ENCODE results near the gene TBC1D22A.

DNA sequence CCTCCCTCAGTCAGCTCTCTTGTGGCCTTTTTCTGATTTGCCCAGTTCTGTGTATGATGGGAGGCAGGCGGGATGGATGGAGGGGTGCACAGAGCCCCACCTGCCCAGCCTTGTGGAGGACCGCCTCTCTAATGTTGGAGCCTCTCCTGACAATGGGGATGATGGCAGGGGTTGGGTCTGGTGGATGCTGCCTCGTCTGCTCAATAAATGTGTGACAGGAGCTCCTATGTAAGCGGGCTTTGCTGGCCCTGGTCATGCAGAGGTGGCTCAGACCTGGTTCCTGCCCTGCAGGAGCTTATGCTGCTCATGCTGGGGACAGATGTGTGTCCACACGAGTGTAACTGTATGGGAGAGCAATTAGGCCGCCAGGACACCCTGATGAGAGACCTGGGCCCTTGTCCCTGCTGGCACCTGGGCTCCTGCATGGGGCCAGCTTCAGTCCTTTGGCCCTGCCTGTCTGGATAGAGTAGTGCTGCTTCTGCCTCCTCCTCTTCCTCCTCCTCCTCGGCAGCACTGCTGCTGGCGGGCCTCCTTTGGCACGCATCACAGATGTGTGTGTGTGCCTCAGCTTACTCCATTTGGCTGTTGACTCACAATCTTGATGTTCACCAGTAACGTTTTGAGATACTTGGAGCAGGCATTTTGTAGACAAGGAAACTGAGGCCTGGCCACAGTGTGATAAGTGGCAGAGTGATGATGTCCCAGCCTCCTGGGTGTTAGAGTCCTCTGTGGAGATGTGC is 131.0 kb downstream of the TBC1D22A start:
- no peak for TF ChIP-seq SP2 (IDR thresholded peaks at IDR 0.05; ENCODE audit: extremely low read depth, low read depth, low read length, poor library complexity, severe bottlenecking)
- no peak for TF ChIP-seq CCAR2 (IDR thresholded peaks at IDR 0.05; ENCODE audit: low read depth, low read length)
- no peak for TF ChIP-seq ZNF324 (CRISPR knock-in tag; IDR thresholded peaks at IDR 0.05)
- TF ChIP-seq ZNF232 (CRISPR knock-in tag; IDR thresholded peaks at IDR 0.05): no peak
- TF ChIP-seq ILK (tag; IDR thresholded peaks at IDR 0.05; ENCODE audit: borderline replicate concordance, low read depth): no peak
- TF ChIP-seq ZNF717 (CRISPR knock-in tag; IDR thresholded peaks at IDR 0.05): no peak
- no peak for TF ChIP-seq EP300 (IDR thresholded peaks at IDR 0.05; ENCODE audit: low read length)
- TF ChIP-seq ZNF431 (CRISPR knock-in tag; IDR thresholded peaks at IDR 0.05): no peak
- TF ChIP-seq GATAD2B (IDR thresholded peaks at IDR 0.05; ENCODE audit: borderline replicate concordance): no peak
- TF ChIP-seq, protein P1, sequence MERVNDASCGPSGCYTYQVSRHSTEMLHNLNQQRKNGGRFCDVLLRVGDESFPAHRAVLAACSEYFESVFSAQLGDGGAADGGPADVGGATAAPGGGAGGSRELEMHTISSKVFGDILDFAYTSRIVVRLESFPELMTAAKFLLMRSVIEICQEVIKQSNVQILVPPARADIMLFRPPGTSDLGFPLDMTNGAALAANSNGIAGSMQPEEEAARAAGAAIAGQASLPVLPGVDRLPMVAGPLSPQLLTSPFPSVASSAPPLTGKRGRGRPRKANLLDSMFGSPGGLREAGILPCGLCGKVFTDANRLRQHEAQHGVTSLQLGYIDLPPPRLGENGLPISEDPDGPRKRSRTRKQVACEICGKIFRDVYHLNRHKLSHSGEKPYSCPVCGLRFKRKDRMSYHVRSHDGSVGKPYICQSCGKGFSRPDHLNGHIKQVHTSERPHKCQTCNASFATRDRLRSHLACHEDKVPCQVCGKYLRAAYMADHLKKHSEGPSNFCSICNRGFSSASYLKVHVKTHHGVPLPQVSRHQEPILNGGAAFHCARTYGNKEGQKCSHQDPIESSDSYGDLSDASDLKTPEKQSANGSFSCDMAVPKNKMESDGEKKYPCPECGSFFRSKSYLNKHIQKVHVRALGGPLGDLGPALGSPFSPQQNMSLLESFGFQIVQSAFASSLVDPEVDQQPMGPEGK (CRISPR knock-in tag; IDR thresholded peaks at IDR 0.05; ENCODE audit: borderline replicate concordance): no peak
- TF ChIP-seq XRCC3 (IDR thresholded peaks at IDR 0.05): no peak

All from K562 (cell line).